ENCODE results near the gene MKS1. TPM values are rescaled to one million over a fixed set of nuclear protein-coding genes. Genes with fewer than 3 reads are reported as not detected.

Gene MKS1
- total RNA-seq, 5 donors from 2014 or later (not counting 1 experiment from before 2014, with no cell fraction given), result 12.7 to 32.6 (median 22.3) TPM

DNA sequence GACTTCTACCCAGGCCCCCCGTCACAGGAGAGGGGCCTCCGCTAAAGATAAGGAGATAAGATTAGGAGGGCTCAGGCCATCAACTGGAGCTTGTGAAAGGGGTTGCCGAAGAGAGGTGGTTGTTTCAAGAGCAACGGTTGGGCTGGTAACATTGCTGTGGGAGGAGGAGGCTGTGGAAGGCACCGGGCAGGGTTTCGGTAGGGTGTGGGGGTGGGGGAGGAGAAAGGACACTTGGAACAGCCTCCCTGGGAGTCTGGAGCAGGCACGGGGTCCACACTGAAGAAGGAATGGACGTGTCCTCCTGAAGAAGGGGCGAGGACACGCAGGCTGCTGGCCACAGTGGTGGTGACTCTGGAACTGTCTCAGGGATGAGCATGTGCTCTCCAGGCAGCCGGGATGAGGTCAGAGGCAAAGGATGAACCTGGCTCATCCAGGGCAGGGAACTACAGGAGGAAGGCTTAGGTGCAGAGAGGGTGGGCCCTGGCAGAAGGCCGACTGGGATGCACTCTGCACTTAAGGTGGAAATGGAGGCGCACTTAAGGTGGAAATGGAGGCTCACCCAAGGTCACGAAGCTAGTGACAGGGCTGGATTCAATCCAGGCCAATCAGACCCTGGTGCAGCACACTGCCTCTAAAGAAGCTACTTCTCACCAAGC is 27.7 kb downstream of the MKS1 start:
- no peak overlapping the region for H3K27ac ChIP-seq (ENCODE audit: low read length)
- DNase-seq (no peak), ATAC-seq (replicated peaks in 1 of 4) (no peak)
- WGBS (ENCODE audit: insufficient coverage), result 63% methylated on average over 14 of the region's 14 CpGs
- CTCF ChIA-PET, result interaction anchor here in 1 of 2 donors (0.6 kb wide), 1 partner anchor 23 kb away, joined by 3 read pairs; no protein-coding TSS in a partner anchor
- H3K9me3 Mint-ChIP-seq, result no peaks in the 10 kb centered on the region
- peaks cover 0 to 46% of the 10 kb centered on the region in 2 experiments for H3K27me3 ChIP-seq (replicated peaks in 1 of 2; ENCODE audit: control insufficient read depth in 2 of 2, extremely low read depth in 1 of 2, insufficient read depth in 2 of 2, low read length in 1 of 2)
- no peak overlapping the region for H3K4me3 Mint-ChIP-seq
- peaks cover 0 to 6% (median 0%) of the 10 kb centered on the region in 3 donors for H3K4me1 Mint-ChIP-seq
- no peaks in the 10 kb centered on the region for H3K36me3 Mint-ChIP-seq
- H3K4me3 ChIP-seq (ENCODE audit: control insufficient read depth in 1 of 2, extremely low read depth in 1 of 2, low read length in 1 of 2), result no peak overlapping the region
- peaks cover 16 to 27% of the 10 kb centered on the region in 2 donors for H3K27me3 Mint-ChIP-seq
- H3K27ac Mint-ChIP-seq, result peak overlapping the region in 1 of 2 donors; percentile 19
- H3K4me1 ChIP-seq (ENCODE audit: control insufficient read depth in 1 of 2, extremely low read depth in 1 of 2, insufficient read depth in 2 of 2, low read length in 2 of 2), result no peaks in the 10 kb centered on the region
- POLR2A ChIA-PET, result no interaction called here
- H3K36me3 ChIP-seq (ENCODE audit: control insufficient read depth in 2 of 2, extremely low read depth in 1 of 2, insufficient read depth in 1 of 2, low read length in 1 of 2), result no peaks in the 10 kb centered on the region
- no peaks in the 10 kb centered on the region for H3K9me3 ChIP-seq

DNA sequence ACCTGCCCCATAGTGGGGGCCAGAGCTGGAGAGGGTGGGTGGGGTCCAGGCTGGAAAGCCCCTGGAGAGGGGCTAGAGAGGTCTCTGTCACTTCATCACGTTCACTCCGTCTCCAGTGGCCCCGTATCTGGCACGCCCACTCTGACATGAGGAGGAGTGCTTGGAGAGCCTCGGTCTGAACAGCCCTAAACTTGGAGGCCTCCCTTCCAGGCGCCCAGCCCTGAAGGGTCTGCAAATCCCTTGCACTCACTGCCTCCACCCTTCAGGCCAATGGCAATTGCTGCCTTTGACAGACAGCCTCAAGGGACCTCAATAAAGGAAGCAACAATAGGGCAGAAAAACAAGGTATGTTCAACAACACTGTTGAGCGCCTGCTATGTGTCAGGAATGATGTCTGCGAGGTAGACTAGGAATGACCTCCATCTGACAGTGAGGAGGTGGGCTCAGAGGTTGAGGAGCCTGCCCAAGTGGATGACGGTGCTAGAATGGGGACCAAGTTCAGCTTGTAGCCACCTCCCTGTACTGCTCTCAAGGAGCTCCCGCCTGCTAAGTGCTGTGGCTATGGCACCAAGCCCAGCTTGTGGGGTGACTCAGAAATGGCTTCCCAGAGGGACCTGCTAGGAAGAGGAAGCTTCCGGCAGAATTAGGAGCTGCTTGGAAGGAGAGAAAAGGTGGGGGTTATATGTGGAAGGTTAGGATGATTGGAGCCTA is 29.5 kb downstream of the MKS1 start:
- Histone ChIP-seq H3K36me3 (ENCODE audit: control insufficient read depth in 2 of 2, extremely low read depth in 1 of 2, insufficient read depth in 1 of 2, low read length in 1 of 2) (no peaks in the 10 kb centered on the region), H3K4me1 (ENCODE audit: control insufficient read depth in 1 of 2, extremely low read depth in 1 of 2, insufficient read depth in 2 of 2, low read length in 2 of 2) (no peaks in the 10 kb centered on the region), H3K9me3 (no peaks in the 10 kb centered on the region), H3K27me3 (replicated peaks in 1 of 2; ENCODE audit: control insufficient read depth in 2 of 2, extremely low read depth in 1 of 2, insufficient read depth in 2 of 2, low read length in 1 of 2) (peaks cover 0 to 36% of the 10 kb centered on the region in 2 experiments), H3K27ac (ENCODE audit: low read length) (no peak overlapping the region), H3K4me3 (ENCODE audit: control insufficient read depth in 1 of 2, extremely low read depth in 1 of 2, low read length in 1 of 2) (no peak overlapping the region)
- ChIA-PET CTCF (no interaction called here), POLR2A (no interaction called here)
- ATAC-seq (replicated peaks in 1 of 4) (no peak), DNase-seq (no peak)
- peaks cover 4 to 15% (median 4%) of the 10 kb centered on the region in 3 donors for H3K4me1 Mint-ChIP-seq
- no peaks in the 10 kb centered on the region for H3K9me3 Mint-ChIP-seq
- H3K36me3 Mint-ChIP-seq, result no peaks in the 10 kb centered on the region
- peaks cover 15 to 25% of the 10 kb centered on the region in 2 donors for H3K27me3 Mint-ChIP-seq
- H3K27ac Mint-ChIP-seq, result no peak overlapping the region
- WGBS (ENCODE audit: insufficient coverage), result 67% methylated on average over 7 of the region's 11 CpGs
- no peak overlapping the region for H3K4me3 Mint-ChIP-seq

GRCh38 chr17:58187675-58188074 is 31.4 kb downstream of the MKS1 start:
- Mint-ChIP-seq H3K4me1 (peaks cover 4 to 15% (median 4%) of the 10 kb centered on the region in 3 donors), H3K4me3 (no peak overlapping the region), H3K9me3 (no peaks in the 10 kb centered on the region), H3K27me3 (peaks cover 15 to 25% of the 10 kb centered on the region in 2 donors), H3K27ac (no peak overlapping the region), H3K36me3 (no peaks in the 10 kb centered on the region)
- Histone ChIP-seq H3K4me3 (ENCODE audit: control insufficient read depth in 1 of 2, extremely low read depth in 1 of 2, low read length in 1 of 2) (no peak overlapping the region), H3K27ac (ENCODE audit: low read length) (no peak overlapping the region), H3K36me3 (ENCODE audit: control insufficient read depth in 2 of 2, extremely low read depth in 1 of 2, insufficient read depth in 1 of 2, low read length in 1 of 2) (no peaks in the 10 kb centered on the region), H3K27me3 (replicated peaks in 1 of 2; ENCODE audit: control insufficient read depth in 2 of 2, extremely low read depth in 1 of 2, insufficient read depth in 2 of 2, low read length in 1 of 2) (peaks cover 0 to 32% of the 10 kb centered on the region in 2 experiments), H3K4me1 (ENCODE audit: control insufficient read depth in 1 of 2, extremely low read depth in 1 of 2, insufficient read depth in 2 of 2, low read length in 2 of 2) (no peaks in the 10 kb centered on the region), H3K9me3 (no peaks in the 10 kb centered on the region)
- ChIA-PET POLR2A (interaction anchor here in 1 of 2 donors (0.5 to 0.6 kb wide), 2 partner anchors 68 to 202 kb away, joined by 3 to 4 read pairs; no protein-coding TSS in a partner anchor), CTCF (no interaction called here)
- WGBS (ENCODE audit: insufficient coverage), result no CpG with 5 or more reads among the region's 7 CpGs
- DNase-seq, result no peak
- no peak for ATAC-seq (replicated peaks in 1 of 4)

- no peaks in the 10 kb centered on the region for H3K9me3 Mint-ChIP-seq
- CTCF ChIA-PET, result no interaction called here
- WGBS (ENCODE audit: insufficient coverage), result 88% methylated on average over 6 of the region's 6 CpGs
Measured at GRCh38 chr17:58187063-58187462, 32.0 kb downstream of the MKS1 start.

GRCh38 chr17:58186591-58186990 is 32.5 kb downstream of the MKS1 start:
- POLR2A ChIA-PET, result no interaction called here
- no peaks in the 10 kb centered on the region for H3K9me3 ChIP-seq
- H3K27ac ChIP-seq (ENCODE audit: low read length), result no peak overlapping the region
- H3K27me3 ChIP-seq (replicated peaks in 1 of 2; ENCODE audit: control insufficient read depth in 2 of 2, extremely low read depth in 1 of 2, insufficient read depth in 2 of 2, low read length in 1 of 2), result peaks cover 0 to 31% of the 10 kb centered on the region in 2 experiments
- CTCF ChIA-PET, result no interaction called here
- H3K9me3 Mint-ChIP-seq, result no peaks in the 10 kb centered on the region
- peaks cover 15 to 23% of the 10 kb centered on the region in 2 donors for H3K27me3 Mint-ChIP-seq
- H3K36me3 Mint-ChIP-seq, result no peaks in the 10 kb centered on the region
- WGBS (ENCODE audit: insufficient coverage), result 70% methylated on average over 3 of the region's 4 CpGs
- no peak for ATAC-seq (replicated peaks in 1 of 4)
- no peak overlapping the region for H3K4me3 Mint-ChIP-seq
- DNase-seq, result no peak
- H3K36me3 ChIP-seq (ENCODE audit: control insufficient read depth in 2 of 2, extremely low read depth in 1 of 2, insufficient read depth in 1 of 2, low read length in 1 of 2), result no peaks in the 10 kb centered on the region
- no peak overlapping the region for H3K4me3 ChIP-seq (ENCODE audit: control insufficient read depth in 1 of 2, extremely low read depth in 1 of 2, low read length in 1 of 2)
- no peak overlapping the region for H3K27ac Mint-ChIP-seq
- H3K4me1 Mint-ChIP-seq, result peaks cover 4 to 15% (median 4%) of the 10 kb centered on the region in 3 donors
- H3K4me1 ChIP-seq (ENCODE audit: control insufficient read depth in 1 of 2, extremely low read depth in 1 of 2, insufficient read depth in 2 of 2, low read length in 2 of 2), result no peaks in the 10 kb centered on the region

More at GRCh38 chr17:58187063-58187462, 32.0 kb downstream of the MKS1 start:
- DNase-seq (no peak), ATAC-seq (replicated peaks in 1 of 4) (no peak)
- no peaks in the 10 kb centered on the region for H3K36me3 ChIP-seq (ENCODE audit: control insufficient read depth in 2 of 2, extremely low read depth in 1 of 2, insufficient read depth in 1 of 2, low read length in 1 of 2)
- Mint-ChIP-seq H3K36me3 (no peaks in the 10 kb centered on the region), H3K27me3 (peaks cover 15 to 25% of the 10 kb centered on the region in 2 donors), H3K4me3 (no peak overlapping the region), H3K27ac (no peak overlapping the region), H3K4me1 (peaks cover 4 to 15% (median 4%) of the 10 kb centered on the region in 3 donors)
- H3K9me3 ChIP-seq, result no peaks in the 10 kb centered on the region
- no peaks in the 10 kb centered on the region for H3K4me1 ChIP-seq (ENCODE audit: control insufficient read depth in 1 of 2, extremely low read depth in 1 of 2, insufficient read depth in 2 of 2, low read length in 2 of 2)
- POLR2A ChIA-PET, result no interaction called here
- H3K4me3 ChIP-seq (ENCODE audit: control insufficient read depth in 1 of 2, extremely low read depth in 1 of 2, low read length in 1 of 2), result no peak overlapping the region
- H3K27ac ChIP-seq (ENCODE audit: low read length), result no peak overlapping the region
- peaks cover 0 to 32% of the 10 kb centered on the region in 2 experiments for H3K27me3 ChIP-seq (replicated peaks in 1 of 2; ENCODE audit: control insufficient read depth in 2 of 2, extremely low read depth in 1 of 2, insufficient read depth in 2 of 2, low read length in 1 of 2)

GRCh38 chr17:58184986-58185761 is 33.9 kb downstream of the MKS1 start:
- H3K27me3 Mint-ChIP-seq, result peaks cover 12 to 15% of the 10 kb centered on the region in 2 donors
- peaks cover 4 to 9% (median 4%) of the 10 kb centered on the region in 3 donors for H3K4me1 Mint-ChIP-seq
- POLR2A ChIA-PET, result no interaction called here
- H3K27me3 ChIP-seq (replicated peaks in 1 of 2; ENCODE audit: control insufficient read depth in 2 of 2, extremely low read depth in 1 of 2, insufficient read depth in 2 of 2, low read length in 1 of 2), result peaks cover 0 to 21% of the 10 kb centered on the region in 2 experiments
- no peak overlapping the region for H3K27ac ChIP-seq (ENCODE audit: low read length)
- no peak overlapping the region for H3K4me3 Mint-ChIP-seq
- H3K4me3 ChIP-seq (ENCODE audit: control insufficient read depth in 1 of 2, extremely low read depth in 1 of 2, low read length in 1 of 2), result no peak overlapping the region
- DNase-seq (no peak), ATAC-seq (replicated peaks in 1 of 4) (no peak)
- H3K36me3 ChIP-seq (ENCODE audit: control insufficient read depth in 2 of 2, extremely low read depth in 1 of 2, insufficient read depth in 1 of 2, low read length in 1 of 2), result no peaks in the 10 kb centered on the region
- no peaks in the 10 kb centered on the region for H3K36me3 Mint-ChIP-seq
- no peaks in the 10 kb centered on the region for H3K9me3 ChIP-seq
- H3K27ac Mint-ChIP-seq, result no peak overlapping the region
- CTCF ChIA-PET, result interaction anchor here in 1 of 2 donors (0.7 kb wide), 1 partner anchor 1079 kb away, joined by 3 read pairs; no protein-coding TSS in a partner anchor
- 83% methylated on average over 8 of the region's 8 CpGs for WGBS (ENCODE audit: insufficient coverage)
- no peaks in the 10 kb centered on the region for H3K4me1 ChIP-seq (ENCODE audit: control insufficient read depth in 1 of 2, extremely low read depth in 1 of 2, insufficient read depth in 2 of 2, low read length in 2 of 2)
- no peaks in the 10 kb centered on the region for H3K9me3 Mint-ChIP-seq

Data from T-cell (primary cell).